DMS53 treated with DMSO at 0.1 percent for 48 hours (cell line): ENCODE measurements around the gene CHIT1.
"Not testable (repeated sequence)": the region's sequence is repeated elsewhere in the genome, so short reads cannot be mapped to it uniquely, and the experiment has no call there.

Experiments
- DNase-seq: peaks from one replicate; lab custom pipeline; 2025; ENCODE audit not compliant: unreplicated experiment; lab: John Stamatoyannopoulos, UW

CHIT1 gene

GRCh38 chr1:203266140-203266539, 36.7 kb upstream of the CHIT1 start:
- DNase-seq: not testable (repeated sequence)

GRCh38 chr1:203265541-203265940, 36.1 kb upstream of the CHIT1 start:
- DNase-seq: no peak

GRCh38 chr1:203264052-203264501, 34.6 kb upstream of the CHIT1 start:
- no peak for DNase-seq

GRCh38 chr1:203263496-203263895, 34.0 kb upstream of the CHIT1 start:
- DNase-seq: no peak

GRCh38 chr1:203256636-203257035, 27.2 kb upstream of the CHIT1 start:
- DNase-seq: not testable (repeated sequence)

- not testable (repeated sequence) for DNase-seq
These were observed 25.3 kb upstream of the CHIT1 start for GRCh38 chr1:203254782-203255181.

- DNase-seq: no peak
These were observed 23.2 kb upstream of the CHIT1 start for GRCh38 chr1:203252678-203253077.

GRCh38 chr1:203251466-203251865, 22.0 kb upstream of the CHIT1 start:
- no peak for DNase-seq

- no peak for DNase-seq
These were observed 21.4 kb upstream of the CHIT1 start for GRCh38 chr1:203250911-203251310.

GRCh38 chr1:203244776-203245175, 15.3 kb upstream of the CHIT1 start:
- DNase-seq: no peak

GRCh38 chr1:203241708-203242107, 12.2 kb upstream of the CHIT1 start:
- DNase-seq: not testable (repeated sequence)

- no peak for DNase-seq
These were observed 10.2 kb upstream of the CHIT1 start for GRCh38 chr1:203239526-203240305.

GRCh38 chr1:203239081-203239480, 9.6 kb upstream of the CHIT1 start:
- DNase-seq: no peak

- no peak for DNase-seq
These were observed 9.1 kb upstream of the CHIT1 start for GRCh38 chr1:203238535-203238934.

- not testable (repeated sequence) for DNase-seq
These were observed 5.4 kb upstream of the CHIT1 start for GRCh38 chr1:203234901-203235300.

GRCh38 chr1:203228670-203229069, 803 bp downstream of the CHIT1 start:
- no peak for DNase-seq

GRCh38 chr1:203227371-203228083, 1.9 kb downstream of the CHIT1 start:
- DNase-seq: no peak

- DNase-seq: no peak
These were observed 4.4 kb downstream of the CHIT1 start for GRCh38 chr1:203225071-203225470.

- no peak for DNase-seq
These were observed 6.3 kb downstream of the CHIT1 start for GRCh38 chr1:203223012-203223775.

- DNase-seq: no peak
These were observed 9.5 kb downstream of the CHIT1 start for GRCh38 chr1:203219934-203220333.

- DNase-seq: no peak
These were observed 10.3 kb downstream of the CHIT1 start for GRCh38 chr1:203219171-203219570.

- DNase-seq: no peak
These were observed 11.8 kb downstream of the CHIT1 start for GRCh38 chr1:203217668-203218067.
